RWPE1 (cell line): ENCODE data around the gene ARAF.
A peak's percentile ranks its signal among the peaks of the same experiment; 100 is the strongest.

Experiments used
- CTCF ChIA-PET: fragments of 350-600 bp; sonication (Branson Sonifier 250); formaldehyde crosslinking; extraction: SDS; loops from one replicate; lab custom pipeline; 2021; lab: Yijun Ruan, JAX
- POLR2A ChIA-PET: fragments of 400-600 bp; formaldehyde crosslinking; extraction: SDS; loops from one replicate; lab custom pipeline; 2020; ENCODE audit warnings: antibody characterized with exemption; ENCODE audit not compliant: low non-redundant PET; lab: Yijun Ruan, JAX
- DNase-seq: peaks from one replicate; pipeline ENCODE4 v3.0.0; 2012; ENCODE audit warnings: low spot score
- H3K27ac ChIP-seq: fragments of 450-650 bp; 2 replicates; pipeline ENCODE4 v1.5.1; 2017
- TF ChIP-seq, protein P1 (sequence below): fragments of 450-650 bp; conservative IDR thresholded peaks from 2 replicates; pipeline ENCODE4 v1.5.1; 2017; ENCODE audit warnings: low read depth, mild to moderate bottlenecking

The ARAF gene

DNA sequence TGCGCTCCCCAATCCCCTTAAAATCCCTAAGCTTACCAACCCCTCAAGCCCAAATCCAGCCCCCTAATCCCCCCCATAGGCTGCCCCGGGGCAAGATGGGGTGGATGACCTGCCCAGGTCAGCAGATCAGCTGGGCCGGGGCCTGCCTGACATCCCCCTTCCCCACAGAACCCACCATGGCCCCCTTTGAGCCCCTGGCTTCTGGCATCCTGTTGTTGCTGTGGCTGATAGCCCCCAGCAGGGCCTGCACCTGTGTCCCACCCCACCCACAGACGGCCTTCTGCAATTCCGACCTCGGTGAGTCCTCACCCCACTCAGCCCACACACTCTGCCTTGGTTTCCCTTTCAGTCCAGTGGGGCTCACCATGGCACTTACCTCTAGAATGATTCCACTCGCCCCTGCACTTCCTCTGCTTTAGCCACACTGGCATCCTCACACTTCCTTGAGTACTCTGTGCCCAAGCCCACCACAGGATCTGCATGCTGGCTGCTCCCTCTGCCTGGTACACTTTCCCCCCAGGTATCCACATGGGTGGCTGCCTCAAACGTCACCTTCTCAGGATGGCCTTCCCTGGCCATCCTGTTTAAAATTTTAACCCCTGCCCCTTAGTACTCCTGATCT is 22.3 kb downstream of the ARAF start:
- POLR2A ChIA-PET = no interaction called here

DNA sequence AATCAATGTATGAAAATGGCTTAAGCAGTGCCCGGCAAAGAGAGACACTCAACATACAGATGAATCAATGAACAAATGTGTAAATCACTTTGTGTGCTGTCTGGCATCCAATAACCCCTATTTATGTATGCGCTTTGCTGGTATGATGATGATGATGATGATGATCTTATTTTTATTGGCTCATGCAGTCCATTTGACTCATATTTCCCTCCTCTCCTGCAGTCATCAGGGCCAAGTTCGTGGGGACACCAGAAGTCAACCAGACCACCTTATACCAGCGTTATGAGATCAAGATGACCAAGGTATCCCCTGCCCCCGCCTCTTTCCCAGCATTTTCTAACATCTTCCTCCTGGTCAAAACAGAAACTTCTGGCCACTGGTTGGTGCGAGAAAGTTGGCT is 23.7 kb downstream of the ARAF start:
- CTCF ChIA-PET = no interaction called here
- no peak for DNase-seq
- TF ChIP-seq, protein P1, sequence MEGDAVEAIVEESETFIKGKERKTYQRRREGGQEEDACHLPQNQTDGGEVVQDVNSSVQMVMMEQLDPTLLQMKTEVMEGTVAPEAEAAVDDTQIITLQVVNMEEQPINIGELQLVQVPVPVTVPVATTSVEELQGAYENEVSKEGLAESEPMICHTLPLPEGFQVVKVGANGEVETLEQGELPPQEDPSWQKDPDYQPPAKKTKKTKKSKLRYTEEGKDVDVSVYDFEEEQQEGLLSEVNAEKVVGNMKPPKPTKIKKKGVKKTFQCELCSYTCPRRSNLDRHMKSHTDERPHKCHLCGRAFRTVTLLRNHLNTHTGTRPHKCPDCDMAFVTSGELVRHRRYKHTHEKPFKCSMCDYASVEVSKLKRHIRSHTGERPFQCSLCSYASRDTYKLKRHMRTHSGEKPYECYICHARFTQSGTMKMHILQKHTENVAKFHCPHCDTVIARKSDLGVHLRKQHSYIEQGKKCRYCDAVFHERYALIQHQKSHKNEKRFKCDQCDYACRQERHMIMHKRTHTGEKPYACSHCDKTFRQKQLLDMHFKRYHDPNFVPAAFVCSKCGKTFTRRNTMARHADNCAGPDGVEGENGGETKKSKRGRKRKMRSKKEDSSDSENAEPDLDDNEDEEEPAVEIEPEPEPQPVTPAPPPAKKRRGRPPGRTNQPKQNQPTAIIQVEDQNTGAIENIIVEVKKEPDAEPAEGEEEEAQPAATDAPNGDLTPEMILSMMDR = no peak
- H3K27ac ChIP-seq = no peak overlapping the region
- POLR2A ChIA-PET = no interaction called here

More for the DNA sequence above, 22.3 kb downstream of the ARAF start:
- DNase-seq = no peak
- H3K27ac ChIP-seq = peak overlapping the region; percentile 76
- TF ChIP-seq, protein P1 = no peak
- CTCF ChIA-PET = no interaction called here

DNA sequence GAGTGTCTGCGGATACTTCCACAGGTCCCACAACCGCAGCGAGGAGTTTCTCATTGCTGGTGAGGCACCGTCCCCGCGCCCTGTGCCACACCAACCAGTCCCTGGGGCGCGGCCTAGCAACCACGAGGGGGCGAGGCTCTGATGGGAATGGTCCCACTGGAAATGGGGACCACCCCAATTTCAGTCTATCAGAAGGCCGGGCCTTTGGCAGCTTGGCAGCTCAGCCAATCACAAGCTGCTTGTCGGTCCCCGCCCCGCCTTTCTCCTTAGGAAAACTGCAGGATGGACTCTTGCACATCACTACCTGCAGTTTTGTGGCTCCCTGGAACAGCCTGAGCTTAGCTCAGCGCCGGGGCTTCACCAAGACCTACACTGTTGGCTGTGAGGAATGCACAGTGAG is 24.3 kb downstream of the ARAF start:
- POLR2A ChIA-PET = no interaction called here
- DNase-seq = no peak
- H3K27ac ChIP-seq = peak overlapping the region; percentile 50
- TF ChIP-seq, protein P1 = no peak
- CTCF ChIA-PET = no interaction called here

DNA sequence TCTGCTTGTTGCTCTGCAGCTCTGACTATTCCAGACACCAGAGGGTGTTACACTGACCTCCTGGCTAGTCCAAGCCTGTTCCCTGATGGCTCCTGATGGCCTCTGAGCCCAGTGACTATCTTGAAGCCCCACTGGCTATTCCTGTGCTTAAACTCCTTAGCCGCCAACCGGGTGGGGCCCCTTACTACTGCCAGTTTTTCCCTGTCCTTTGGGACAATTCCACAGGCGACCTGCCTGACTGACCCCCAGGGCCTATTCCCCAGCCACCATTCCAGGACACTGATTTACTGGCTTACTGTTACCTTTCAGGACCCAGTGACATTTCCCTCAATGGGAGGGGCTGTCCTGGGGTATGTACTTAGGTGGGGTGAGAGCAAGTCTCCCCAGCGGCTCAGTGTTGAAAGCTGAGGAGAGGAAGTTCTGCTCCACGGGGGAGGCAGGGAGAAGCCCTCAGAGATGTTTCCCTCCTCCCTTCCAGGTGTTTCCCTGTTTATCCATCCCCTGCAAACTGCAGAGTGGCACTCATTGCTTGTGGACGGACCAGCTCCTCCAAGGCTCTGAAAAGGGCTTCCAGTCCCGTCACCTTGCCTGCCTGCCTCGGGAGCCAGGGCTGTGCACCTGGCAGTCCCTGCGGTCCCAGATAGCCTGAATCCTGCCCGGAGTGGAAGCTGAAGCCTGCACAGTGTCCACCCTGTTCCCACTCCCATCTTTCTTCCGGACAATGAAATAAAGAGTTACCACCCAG is 25.2 kb downstream of the ARAF start:
- ChIA-PET POLR2A (no interaction called here), CTCF (no interaction called here)
- TF ChIP-seq, protein P1 = no peak
- peak overlapping the region; percentile 50 for H3K27ac ChIP-seq
- no peak for DNase-seq

DNA sequence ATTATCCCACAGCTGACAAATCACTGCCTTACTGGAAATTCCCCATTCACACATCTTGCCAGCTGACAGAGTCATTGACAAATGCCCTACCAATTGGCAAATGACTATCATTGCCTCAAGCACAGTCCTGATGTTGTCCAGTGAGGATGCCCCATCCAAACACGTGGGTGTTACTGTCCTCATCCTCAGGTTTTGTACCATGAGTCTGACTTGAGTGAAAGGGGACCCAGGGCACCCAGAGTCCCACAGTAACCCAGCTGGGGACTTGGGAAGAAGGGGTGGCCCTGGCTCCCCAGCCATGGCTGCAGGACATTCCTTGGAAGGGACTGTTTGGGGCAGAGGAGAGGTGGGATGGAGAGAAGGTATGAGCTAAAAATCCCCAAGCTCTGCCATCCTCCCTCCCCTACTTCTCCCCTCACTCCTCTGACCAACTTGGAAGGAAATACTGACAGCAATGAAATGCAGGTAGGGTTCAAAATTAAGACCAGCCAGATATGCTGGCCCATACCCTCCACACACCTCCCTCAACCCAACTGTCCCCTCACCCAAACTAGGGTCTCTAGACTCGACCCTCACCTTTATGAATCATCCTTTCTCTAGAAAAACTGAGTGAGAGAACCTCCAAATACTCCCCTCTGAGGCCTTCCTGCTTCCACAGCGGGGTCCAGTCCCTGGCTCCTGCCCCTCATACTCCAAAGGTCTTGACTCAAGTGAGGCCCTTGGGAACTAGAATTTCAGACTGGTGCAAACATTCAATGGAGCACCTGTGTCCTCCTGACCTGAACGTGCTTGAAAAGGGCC is 26.3 kb downstream of the ARAF start:
- CTCF ChIA-PET = no interaction called here

More for the DNA sequence above, 26.3 kb downstream of the ARAF start:
- POLR2A ChIA-PET = no interaction called here
- no peak overlapping the region for H3K27ac ChIP-seq
- no peak for DNase-seq
- TF ChIP-seq, protein P1 = no peak
